H1 (cell line): Measurements from ENCODE around the gene NT5C1A. TPM values are rescaled to one million over a fixed set of nuclear protein-coding genes. Genes with fewer than 3 reads are reported as not detected.
A peak's percentile ranks its signal among the peaks of the same experiment; 100 is the strongest.

Experiments
- CTCF ChIA-PET: fragments of 300-600 bp; sonication (Branson Sonifier 250); formaldehyde crosslinking; loops from one replicate; lab custom pipeline; 2021; ENCODE audit not compliant: partially characterized antibody; lab: Charles Lee
- POLR2A ChIA-PET: fragments of 300-600 bp; sonication (Branson Sonifier 250); formaldehyde crosslinking; loops from one replicate; lab custom pipeline; 2021; ENCODE audit warnings: inconsistent platforms; ENCODE audit not compliant: partially characterized antibody; lab: Charles Lee
- DNase-seq, 2 experiments: peaks; one replicate each; pipeline versions ENCODE4 v3.0.0 to v3.0.0-alpha.2; 2010 to 2022; ENCODE audit warnings: low spot score in 2 of 2, low read depth in 1 of 2, mixed read lengths in 1 of 2
- FAIRE-seq: peaks from 2 replicates; lab custom pipeline; 2011; peaks lifted over from hg19 to GRCh38; lab: Jason Lieb, UNC
- H2AFZ ChIP-seq: 2 replicates; pipeline ENCODE4 v1.8.1; 2012; ENCODE audit warnings: low read length, inconsistent platforms
- H2AK5ac ChIP-seq: 2 replicates; pipeline ENCODE4 v1.6.1; 2013; ENCODE audit warnings: low read depth, low read length
- H2BK120ac ChIP-seq: replicated peaks from 2 replicates; pipeline ENCODE3; 2013; ENCODE audit warnings: low read depth, low read length, inconsistent platforms
- H2BK12ac ChIP-seq: 2 replicates; pipeline ENCODE4 v1.6.1; 2013; ENCODE audit warnings: low read depth, low read length
- H2BK15ac ChIP-seq: 2 replicates; pipeline ENCODE4 v1.6.1; 2013; ENCODE audit warnings: low read length
- H2BK20ac ChIP-seq: 2 replicates; pipeline ENCODE4 v1.6.1; 2013; ENCODE audit warnings: low read length
- H2BK5ac ChIP-seq: 2 replicates; pipeline ENCODE4 v1.6.1; 2013; ENCODE audit warnings: low read depth, low read length
- H3K14ac ChIP-seq: 2 replicates; pipeline ENCODE4 v1.6.1; 2013; ENCODE audit warnings: inconsistent platforms; ENCODE audit not compliant: insufficient read length
- H3K18ac ChIP-seq: 2 replicates; pipeline ENCODE4 v1.6.1; 2013; ENCODE audit warnings: low read length; ENCODE audit errors: extremely low read depth
- H3K23ac ChIP-seq: 2 replicates; pipeline ENCODE4 v1.6.1; 2013; ENCODE audit warnings: inconsistent platforms; ENCODE audit not compliant: insufficient read length
- H3K23me2 ChIP-seq: 2 replicates; pipeline ENCODE4 v1.6.1; 2013; ENCODE audit warnings: low read depth, low read length
- H3K27ac ChIP-seq: 2 replicates; pipeline ENCODE4 v1.6.1; 2011; ENCODE audit warnings: low read depth, low read length, inconsistent platforms
- H3K27me3 ChIP-seq, 4 experiments: replicated peaks in 1 of 4; 1 replicate in 1 of 4; 2 replicates in 3 of 4; pipeline versions ENCODE4 v1.6.1 to v1.8.1; 2011 to 2013; ENCODE audit warnings: low read length in 3 of 4, mild to moderate bottlenecking in 3 of 4, inconsistent platforms in 2 of 4, mixed read lengths in 2 of 4, moderate library complexity in 1 of 4; ENCODE audit not compliant: control insufficient read depth in 3 of 4, insufficient read depth in 3 of 4; ENCODE audit errors: extremely low read depth in 1 of 4
- H3K36me3 ChIP-seq, 4 experiments: 2 replicates each; pipeline versions ENCODE4 v1.6.1 to v1.8.1; 2011 to 2013; ENCODE audit warnings: mild to moderate bottlenecking in 4 of 4, low read length in 3 of 4, moderate library complexity in 2 of 4, control low read depth in 1 of 4, inconsistent platforms in 1 of 4; ENCODE audit not compliant: insufficient read depth in 4 of 4, control insufficient read depth in 2 of 4
- H3K4ac ChIP-seq: replicated peaks from 2 replicates; pipeline ENCODE3; 2013; ENCODE audit warnings: low read length, low read depth, mixed read lengths, inconsistent platforms; ENCODE audit not compliant: insufficient read length
- H3K4me1 ChIP-seq, 4 experiments: replicated peaks in 1 of 4; 1 replicate in 1 of 4; 2 replicates in 3 of 4; pipeline versions ENCODE4 v1.6.1 to v1.8.1; 2011 to 2013; ENCODE audit warnings: low read length in 3 of 4, inconsistent platforms in 2 of 4, mixed read lengths in 1 of 4; ENCODE audit not compliant: insufficient read depth in 4 of 4, control insufficient read depth in 3 of 4
- H3K4me2 ChIP-seq, 2 experiments: 2 replicates each; pipeline versions ENCODE4 v1.6.1 to v1.8.1; 2011 to 2013; ENCODE audit warnings: low read depth in 2 of 2, low read length in 2 of 2, control low read depth in 1 of 2, inconsistent platforms in 1 of 2, mild to moderate bottlenecking in 1 of 2; ENCODE audit not compliant: insufficient read depth in 1 of 2
- H3K4me3 ChIP-seq, 4 experiments: fragments of 200-600, 300-600 bp in 1 of 4; sonication (generic), shearing (Covaris generic), sonication (Bioruptor Twin) in 1 of 4; 2 replicates each; pipeline versions ENCODE4 v1.5.1 to v1.8.1; 2011 to 2016; ENCODE audit warnings: low read length in 4 of 4, low read depth in 3 of 4, control low read depth in 2 of 4, inconsistent platforms in 2 of 4, mild to moderate bottlenecking in 2 of 4, mixed read lengths in 1 of 4, moderate library complexity in 1 of 4; ENCODE audit not compliant: insufficient read depth in 2 of 4; ENCODE audit errors: extremely low read depth in 1 of 4
- H3K56ac ChIP-seq: replicated peaks from 2 replicates; pipeline ENCODE3; 2013; ENCODE audit warnings: low read depth, mild to moderate bottlenecking, mixed read lengths, low read length, inconsistent platforms; ENCODE audit not compliant: insufficient read length
- H3K79me1 ChIP-seq: 2 replicates; pipeline ENCODE4 v1.6.1; 2013; ENCODE audit warnings: low read depth, low read length, control low read depth
- H3K79me2 ChIP-seq, 2 experiments: 2 replicates each; pipeline versions ENCODE4 v1.6.1 to v1.8.1; 2012 to 2013; ENCODE audit warnings: low read length in 2 of 2, mild to moderate bottlenecking in 2 of 2, inconsistent platforms in 1 of 2; ENCODE audit not compliant: insufficient read depth in 2 of 2, control insufficient read depth in 1 of 2
- H3K9ac ChIP-seq, 4 experiments: replicated peaks in 1 of 4; 1 replicate in 1 of 4; 2 replicates in 3 of 4; pipeline versions ENCODE4 v1.6.1 to v1.8.1; 2011 to 2013; ENCODE audit warnings: low read depth in 3 of 4, low read length in 3 of 4, control low read depth in 2 of 4, mild to moderate bottlenecking in 2 of 4, moderate library complexity in 2 of 4, inconsistent platforms in 1 of 4; ENCODE audit errors: extremely low read depth in 1 of 4
- H3K9me3 ChIP-seq, 2 experiments: 2 replicates each; pipeline versions ENCODE4 v1.6.1 to v1.8.1; 2012 to 2013; ENCODE audit warnings: mild to moderate bottlenecking in 2 of 2, moderate library complexity in 2 of 2, control low read depth in 1 of 2, inconsistent platforms in 1 of 2, low read depth in 1 of 2, low read length in 1 of 2, mixed read lengths in 1 of 2; ENCODE audit not compliant: insufficient read depth in 2 of 2
- H4K20me1 ChIP-seq, 2 experiments: replicated peaks in 1 of 2; 2 replicates each; pipeline versions ENCODE3 to v1.8.1; 2011 to 2013; ENCODE audit warnings: inconsistent platforms in 2 of 2, low read length in 2 of 2, mild to moderate bottlenecking in 1 of 2; ENCODE audit not compliant: insufficient read depth in 2 of 2, control insufficient read depth in 1 of 2
- H4K5ac ChIP-seq: 2 replicates; pipeline ENCODE4 v1.6.1; 2013; ENCODE audit warnings: low read length, low read depth, mixed read lengths, inconsistent platforms; ENCODE audit not compliant: insufficient read length
- H4K8ac ChIP-seq: 2 replicates; pipeline ENCODE4 v1.8.0; 2013; ENCODE audit warnings: mild to moderate bottlenecking, moderate library complexity, low read length, inconsistent platforms; ENCODE audit not compliant: insufficient read depth; ENCODE audit errors: extremely low read depth
- H4K91ac ChIP-seq: replicated peaks from 2 replicates; pipeline ENCODE3; 2013; ENCODE audit warnings: low read length, mixed read lengths, inconsistent platforms; ENCODE audit not compliant: insufficient read length
- BACH1 ChIP-seq: IDR thresholded peaks from 2 replicates; pipeline ENCODE4 v1.6.1; 2012; ENCODE audit warnings: low read length, improper control_type of control experiment
- EZH2 ChIP-seq: fragments of 200-600 bp; sonication (generic); IDR thresholded peaks from 2 replicates; pipeline ENCODE4 v1.7.1; 2012; ENCODE audit warnings: low read depth, mild to moderate bottlenecking, moderate library complexity, low read length, inconsistent platforms; ENCODE audit not compliant: severe bottlenecking
- KDM4A ChIP-seq: IDR thresholded peaks from one replicate; pipeline ENCODE4 v1.7.1; 2012; ENCODE audit warnings: low read depth, mild to moderate bottlenecking, moderate library complexity, low read length, inconsistent platforms; ENCODE audit not compliant: severe bottlenecking
- POU5F1 ChIP-seq: IDR thresholded peaks from 2 replicates; pipeline ENCODE4 v1.6.1; 2011; ENCODE audit warnings: low read depth, mild to moderate bottlenecking, low read length, moderate library complexity
- SP4 ChIP-seq: IDR thresholded peaks from 2 replicates; pipeline ENCODE4 v1.6.1; 2012; ENCODE audit warnings: low read length, inconsistent platforms
- SUZ12 ChIP-seq: fragments of 200-600 bp; sonication (generic); IDR thresholded peaks from 2 replicates; pipeline ENCODE4 v1.6.1; 2012; ENCODE audit warnings: mild to moderate bottlenecking, inconsistent platforms, low read length, moderate library complexity, mixed read lengths
- WGBS, 2 experiments: shearing (Covaris generic) in 1 of 2; methylation state at CpG; one replicate each; pipeline versions ENCODE4 v1.1.6 to v1.1.7; 2013 to 2015; ENCODE audit warnings: low lambda C conversion rate in 2 of 2, mixed read lengths in 2 of 2, inconsistent platforms in 1 of 2, low coverage in 1 of 2, missing lambda C conversion rate in 1 of 2; ENCODE audit not compliant: insufficient replicate concordance in 2 of 2, insufficient coverage in 1 of 2, insufficient read length in 1 of 2; ENCODE audit errors: extremely low coverage in 1 of 2, missing lambda C conversion rate in 1 of 2; 5-methylcytosine and 5-hydroxymethylcytosine counted together
- long read RNA-seq, 2 experiments: library from RNA in 1 of 2; library from capped mRNA in 1 of 2; stranded (forward); transcript quantifications; one replicate each; pipeline ENCODE4 v2.0.0, GENCODE V29; 2021; ENCODE audit warnings: inconsistent platforms in 1 of 2
- polyA minus RNA-seq, 3 experiments: library from RNA; depleted of rRNA, polyadenylated mRNA; stranded (reverse); fragments of >200 nt; gene quantifications; 1 replicate in 2 of 3; 2 replicates in 1 of 3; pipeline ENCODE4 v1.2.3, GENCODE V29; 2011
- polyA plus RNA-seq, 7 experiments: library from polyadenylated mRNA; depleted of rRNA in 3 of 7; stranded (reverse) in 5 of 7; unstranded in 2 of 7; fragments of >200 nt in 5 of 7; fragments of 200-250 nt in 2 of 7; gene quantifications; 1 replicate in 5 of 7; 2 replicates in 1 of 7; 4 replicates in 1 of 7; pipeline versions ENCODE4 v1.2.1 to v1.2.3, GENCODE V29; 2011 to 2013; ENCODE audit warnings: missing spikeins in 2 of 7, mixed read lengths in 2 of 7
- total RNA-seq: library from RNA; stranded (reverse); fragmentation: NEBNext Ultra II Directional; extraction: Animal tissue kit (Norgen Biotek cat#: 25700); gene quantifications from 2 replicates; pipeline ENCODE4 v1.2.1, GENCODE V29; 2021

Gene NT5C1A
- total RNA-seq (not detected in 2 replicates), polyA plus RNA-seq (2011; rRNA removed) (0.06 TPM in 1 of 2 replicates, not detected in the other), polyA minus RNA-seq (2011; rRNA and poly(A)+ RNA removed) (0.16 TPM in 1 of 2 replicates, not detected in the other)
- polyA plus RNA-seq (2011; cell fraction: cytosol; rRNA removed) = not detected
- polyA plus RNA-seq (2011; cell fraction: nucleus; rRNA removed) = not detected
- polyA plus RNA-seq (2012, experiment 1 of 2) = not detected in 4 replicates
- polyA plus RNA-seq (2012, experiment 2 of 2) = not detected
- not detected for polyA plus RNA-seq (2013, experiment 1 of 2)
- not detected for polyA plus RNA-seq (2013, experiment 2 of 2)
- not detected for polyA minus RNA-seq (2011; cell fraction: cytosol; rRNA and poly(A)+ RNA removed)
- not detected for polyA minus RNA-seq (2011; cell fraction: nucleus; rRNA and poly(A)+ RNA removed)
- long read RNA-seq, experiment 1 = 0 reads
- long read RNA-seq, experiment 2 = 0 reads

- Histone ChIP-seq H2BK12ac (no peak within 1 kb of the TSS), H3K4ac (no peak within 1 kb of the TSS), H2BK5ac (no peak within 1 kb of the TSS), H3K27ac (no peak within 1 kb of the TSS), H3K4me1 (peaks cover 0 to 11% (median 5%) of the 10 kb centered on the region in 4 experiments; a peak in 5 of 7 replicates), H4K20me1 (peaks cover 1 to 6% of the 10 kb centered on the region in 2 experiments), H3K23ac (no peak within 1 kb of the TSS), H3K79me2 (no peaks in the 10 kb centered on the region), H3K14ac (no peak within 1 kb of the TSS), H3K18ac (no peak within 1 kb of the TSS), H4K8ac (peak within 1 kb of the TSS; percentile 35; the same call in 1 of the 2 replicates), H3K27me3 (peaks cover 66 to 93% (median 85%) of the 10 kb centered on the region in 4 experiments), H2BK120ac (no peak within 1 kb of the TSS), H3K23me2 (peaks cover 3% of the 10 kb centered on the region; the same call in 1 of the 2 replicates), H3K9me3 (no peaks in the 10 kb centered on the region; a peak in 1 of 4 replicates), H3K36me3 (peaks cover 0 to 3% (median 0%) of the 10 kb centered on the region in 4 experiments; a peak in 1 of 8 replicates), H4K91ac (no peak within 1 kb of the TSS), H4K5ac (no peak within 1 kb of the TSS), H2AK5ac (no peak within 1 kb of the TSS), H3K79me1 (no peaks in the 10 kb centered on the region), H3K4me2 (peak within 1 kb of the TSS; percentile 90), H2BK15ac (no peak within 1 kb of the TSS), H3K4me3 (peak within 1 kb of the TSS; percentile 27 to 61 (median 36)), H2BK20ac (no peak within 1 kb of the TSS), H3K56ac (no peak within 1 kb of the TSS), H3K9ac (no peak within 1 kb of the TSS), H2AFZ (no peak within 1 kb of the TSS)
- DNase-seq (peak in 1 of 2 experiments; percentile 70), FAIRE-seq (no peak)
- POLR2A ChIA-PET = interaction anchor here (1.0 to 3.4 kb wide), 5 partner anchors 12 to 67 kb away, joined by 3 to 15 read pairs (median 4); partner anchors contain the start of gene HPCAL4
- TF ChIP-seq SP4 = no peak
- peak; percentile 48 for TF ChIP-seq KDM4A
- TF ChIP-seq BACH1 = no peak
- no peak for TF ChIP-seq POU5F1
- peak; percentile 93 for TF ChIP-seq SUZ12
- peak; percentile 92 for TF ChIP-seq EZH2
- CTCF ChIA-PET = interaction anchor here (1.1 to 10.5 kb wide), 28 partner anchors 8 to 342 kb away, joined by 3 to 184 read pairs (median 14); partner anchors contain the start of genes HEYL, HPCAL4, PABPC4 and PPIE
- WGBS, 2 experiments = 3% methylated on average over 54 of the region's 55 CpGs; no CpG with 5 or more reads in 1 of the 2 experiments
Observed at GRCh38 chr1:39671793-39672550, at the start of gene NT5C1A. TSS of gene NT5C1A (minus strand) at chr1:39672107. CDS start at chr1:39672038, 69 bp downstream.
